Osteocyte (in vitro differentiated cells): ENCODE data around the gene XPO4. TPM values are rescaled to one million over a fixed set of nuclear protein-coding genes. Genes with fewer than 3 reads are reported as not detected.
"Not testable (repeated sequence)": the region's sequence is repeated elsewhere in the genome, so short reads cannot be mapped to it uniquely, and the experiment has no call there.

Experiments used
- DNase-seq: peaks from one replicate; pipeline ENCODE4 v3.0.0; 2021; ENCODE audit warnings: mixed read lengths; ENCODE audit not compliant: unreplicated experiment; ENCODE audit errors: extremely low spot score
- H3K27ac Mint-ChIP-seq: one replicate; pipeline ENCODE4 v1.8.0; 2021; ENCODE audit warnings: mild to moderate bottlenecking, mixed read lengths; ENCODE audit not compliant: unreplicated experiment
- H3K27me3 Mint-ChIP-seq: one replicate; pipeline ENCODE4 v1.8.0; 2021; ENCODE audit warnings: mixed read lengths; ENCODE audit not compliant: unreplicated experiment
- H3K36me3 Mint-ChIP-seq: one replicate; pipeline ENCODE4 v1.8.0; 2021; ENCODE audit warnings: mixed read lengths; ENCODE audit not compliant: unreplicated experiment
- H3K4me1 Mint-ChIP-seq: one replicate; pipeline ENCODE4 v1.8.0; 2021; ENCODE audit warnings: mixed read lengths; ENCODE audit not compliant: unreplicated experiment
- H3K4me3 Mint-ChIP-seq: one replicate; pipeline ENCODE4 v1.8.0; 2021; ENCODE audit warnings: mild to moderate bottlenecking, moderate library complexity, mixed read lengths; ENCODE audit not compliant: unreplicated experiment
- H3K9me3 Mint-ChIP-seq: one replicate; pipeline ENCODE4 v1.8.0; 2021; ENCODE audit warnings: mixed read lengths; ENCODE audit not compliant: unreplicated experiment
- CTCF ChIP-seq: fragments of 200-600 bp; sonication (generic); IDR thresholded peaks from 2 replicates; pipeline ENCODE4 v1.5.0; 2021; ENCODE audit warnings: antibody characterized with exemption, mild to moderate bottlenecking, moderate library complexity
- total RNA-seq: library from RNA; stranded (reverse); gene quantifications from 2 replicates; pipeline ENCODE4 v1.2.1, GENCODE V29; 2021

XPO4 gene
- total RNA-seq, 1 donor from 2014 or later, result 13.9 TPM

- Mint-ChIP-seq H3K27me3 (no peaks in the 10 kb centered on the region), H3K36me3 (no peaks in the 10 kb centered on the region), H3K27ac (no peak overlapping the region), H3K4me1 (peaks cover 2% of the 10 kb centered on the region), H3K9me3 (no peaks in the 10 kb centered on the region), H3K4me3 (no peak overlapping the region)
- DNase-seq, result no peak
- no peak for TF ChIP-seq CTCF
These were observed 11.5 kb downstream of the XPO4 start for GRCh38 chr13:20891034-20891433.

GRCh38 chr13:20890540-20890939 lies 12.0 kb downstream of the XPO4 start:
- not testable (repeated sequence) for H3K36me3 Mint-ChIP-seq, H3K27ac Mint-ChIP-seq, DNase-seq, H3K4me1 Mint-ChIP-seq, H3K9me3 Mint-ChIP-seq, H3K4me3 Mint-ChIP-seq, H3K27me3 Mint-ChIP-seq

GRCh38 chr13:20882206-20882605 lies 20.3 kb downstream of the XPO4 start:
- Mint-ChIP-seq H3K4me3 (no peak overlapping the region), H3K27ac (peak overlapping the region; percentile 52), H3K4me1 (peaks cover 24% of the 10 kb centered on the region), H3K27me3 (no peaks in the 10 kb centered on the region), H3K36me3 (no peaks in the 10 kb centered on the region), H3K9me3 (no peaks in the 10 kb centered on the region)
- no peak for TF ChIP-seq CTCF
- no peak for DNase-seq

- Mint-ChIP-seq H3K9me3 (no peaks in the 10 kb centered on the region), H3K36me3 (peaks cover 1% of the 10 kb centered on the region), H3K4me3 (no peak overlapping the region), H3K27ac (no peak overlapping the region), H3K27me3 (no peaks in the 10 kb centered on the region), H3K4me1 (peaks cover 32% of the 10 kb centered on the region)
- no peak for TF ChIP-seq CTCF
- DNase-seq, result no peak
These were observed 24.6 kb downstream of the XPO4 start for GRCh38 chr13:20877902-20878301.

GRCh38 chr13:20876802-20877201 lies 25.7 kb downstream of the XPO4 start:
- not testable (repeated sequence) for DNase-seq, H3K27ac Mint-ChIP-seq, H3K4me3 Mint-ChIP-seq, H3K36me3 Mint-ChIP-seq, H3K27me3 Mint-ChIP-seq, H3K9me3 Mint-ChIP-seq
- peaks cover 21% of the 10 kb centered on the region for H3K4me1 Mint-ChIP-seq

GRCh38 chr13:20874439-20874838 lies 28.1 kb downstream of the XPO4 start:
- H3K27me3 Mint-ChIP-seq, H3K36me3 Mint-ChIP-seq, H3K9me3 Mint-ChIP-seq, H3K27ac Mint-ChIP-seq, H3K4me3 Mint-ChIP-seq, DNase-seq: not testable (repeated sequence)
- H3K4me1 Mint-ChIP-seq, result peaks cover 28% of the 10 kb centered on the region

- H3K27me3 Mint-ChIP-seq, result no peaks in the 10 kb centered on the region
- H3K36me3 Mint-ChIP-seq, result peaks cover 1% of the 10 kb centered on the region
- H3K4me3 Mint-ChIP-seq, result no peak overlapping the region
- H3K9me3 Mint-ChIP-seq, result no peaks in the 10 kb centered on the region
- no peak overlapping the region for H3K27ac Mint-ChIP-seq
- no peak for DNase-seq
- TF ChIP-seq CTCF, result no peak
- H3K4me1 Mint-ChIP-seq, result peaks cover 27% of the 10 kb centered on the region
These were observed 29.2 kb downstream of the XPO4 start for GRCh38 chr13:20873348-20873747.
